Measurements from ENCODE around the gene TNFRSF19.

Gene TNFRSF19

GRCh38 chr13:23629566-23630272 is 59.5 kb downstream of the TNFRSF19 start:
- DNase-seq = no peak

- no peak for DNase-seq
Observed at GRCh38 chr13:23630349-23631093, 60.3 kb downstream of the TNFRSF19 start.

DNA sequence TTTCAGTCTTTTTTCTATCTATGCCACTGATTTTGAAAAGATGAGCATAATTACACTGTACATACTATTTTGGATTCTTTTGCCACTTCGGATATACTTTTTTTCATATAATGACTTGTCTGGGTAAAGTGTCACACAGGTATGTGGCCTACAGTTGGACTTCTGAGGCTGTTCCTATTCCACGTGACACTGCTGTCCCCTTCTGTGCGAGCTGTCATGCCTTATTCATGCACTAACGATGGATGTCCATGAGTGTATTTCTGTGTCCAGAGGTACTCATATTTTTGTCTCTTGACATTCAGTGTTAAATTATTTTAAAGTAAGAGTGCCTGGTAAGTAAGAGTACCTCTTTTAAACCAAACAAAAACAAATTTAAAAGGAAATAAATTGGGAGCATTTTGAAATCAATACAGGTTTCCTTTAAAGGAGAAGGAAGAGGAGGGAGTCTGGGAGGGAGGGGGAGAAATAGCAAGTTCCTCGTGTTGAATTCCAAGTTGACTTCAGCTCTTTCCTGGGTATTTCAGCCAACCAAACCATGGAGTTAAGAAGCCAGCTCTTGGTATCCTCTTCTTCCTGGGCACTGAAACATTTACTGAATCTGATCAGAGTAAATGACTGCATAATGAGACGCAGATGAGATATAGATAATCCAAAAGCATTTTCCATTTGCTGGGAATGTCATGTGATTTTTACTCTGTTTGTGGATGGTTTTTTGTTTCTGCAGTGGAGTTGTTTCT is 61.3 kb downstream of the TNFRSF19 start:
- DNase-seq = no peak

GRCh38 chr13:23632048-23632582 is 61.9 kb downstream of the TNFRSF19 start:
- no peak for DNase-seq

DNA sequence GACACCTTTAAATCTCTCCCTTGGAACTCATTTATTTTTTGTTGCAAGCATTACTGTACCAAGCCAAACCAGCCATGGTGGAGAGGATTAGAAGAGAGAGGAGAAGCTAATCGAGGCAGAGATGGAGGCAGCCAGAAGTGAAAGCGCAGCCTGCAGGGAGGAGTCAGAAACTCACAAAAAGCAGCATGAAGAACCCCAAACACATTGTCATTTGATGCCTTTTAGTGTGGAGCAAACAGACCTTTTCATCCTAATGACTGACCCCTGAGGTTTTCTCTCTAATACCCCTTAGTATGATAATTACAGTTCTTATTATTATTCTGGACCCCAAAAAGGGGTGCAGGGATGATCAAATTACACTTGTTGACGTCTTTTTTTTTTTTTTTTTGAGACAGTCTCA is 62.5 kb downstream of the TNFRSF19 start:
- no peak for DNase-seq

- DNase-seq = no peak
Observed at GRCh38 chr13:23634897-23635296, 64.7 kb downstream of the TNFRSF19 start.

- DNase-seq = no peak
Observed at GRCh38 chr13:23636360-23636759, 66.1 kb downstream of the TNFRSF19 start.

GRCh38 chr13:23637829-23638228 is 67.6 kb downstream of the TNFRSF19 start:
- DNase-seq = no peak

GRCh38 chr13:23639674-23640073 is 69.5 kb downstream of the TNFRSF19 start:
- no peak for DNase-seq

DNA sequence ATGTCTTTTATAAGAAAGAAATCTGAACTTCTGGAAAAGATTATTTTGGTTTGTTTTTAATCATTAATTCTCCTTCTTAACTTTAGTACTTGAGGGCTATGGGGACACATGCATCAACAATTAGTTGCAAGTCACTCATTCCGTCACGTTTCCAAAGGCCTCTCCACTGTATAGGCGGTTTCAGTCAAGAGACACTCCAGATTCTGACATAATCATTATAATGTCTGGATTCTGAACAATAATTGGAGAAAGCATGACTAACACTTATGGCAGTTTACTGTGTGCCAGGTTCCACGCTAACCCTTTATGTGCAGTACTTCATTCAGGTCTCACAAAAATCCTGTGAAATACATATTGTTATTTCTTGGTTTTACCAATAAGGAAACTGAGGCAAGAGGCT is 71.9 kb downstream of the TNFRSF19 start:
- no peak for DNase-seq

- no peak for DNase-seq
Observed at GRCh38 chr13:23643338-23644125, 73.3 kb downstream of the TNFRSF19 start.

- DNase-seq = no peak
Observed at GRCh38 chr13:23644126-23644419, 73.9 kb downstream of the TNFRSF19 start.

DNA sequence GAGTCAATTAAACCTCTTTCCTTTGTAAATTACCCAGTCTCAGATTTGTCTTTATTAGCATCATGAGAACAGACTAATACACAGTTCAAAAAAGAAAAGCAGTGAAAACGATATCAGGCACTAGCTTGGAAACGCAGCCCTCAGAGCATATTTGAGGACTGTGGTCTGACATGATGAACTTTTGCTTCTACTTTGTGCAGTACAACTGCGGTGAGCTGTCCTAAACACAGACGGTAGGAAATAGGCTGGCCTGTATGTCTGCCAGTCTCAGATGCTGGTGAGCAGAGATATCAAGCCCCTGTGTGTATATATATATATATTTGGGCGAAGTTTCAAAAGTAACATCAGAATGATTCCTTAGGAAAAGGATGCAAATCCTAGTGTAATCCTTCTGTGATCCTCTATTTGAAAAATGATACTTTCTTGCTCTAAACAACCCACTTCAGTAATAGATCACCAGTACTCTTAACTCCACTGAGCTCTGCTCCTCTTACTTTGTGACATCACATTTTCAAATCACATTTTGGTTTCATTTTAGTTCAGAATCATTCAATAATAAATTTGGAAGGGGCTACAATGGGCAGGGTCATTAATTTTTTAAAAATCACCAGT is 74.4 kb downstream of the TNFRSF19 start:
- DNase-seq = no peak

- no peak for DNase-seq
Observed at GRCh38 chr13:23645851-23646250, 75.6 kb downstream of the TNFRSF19 start.

- DNase-seq = no peak
Observed at GRCh38 chr13:23651439-23651838, 81.2 kb downstream of the TNFRSF19 start.

DNA sequence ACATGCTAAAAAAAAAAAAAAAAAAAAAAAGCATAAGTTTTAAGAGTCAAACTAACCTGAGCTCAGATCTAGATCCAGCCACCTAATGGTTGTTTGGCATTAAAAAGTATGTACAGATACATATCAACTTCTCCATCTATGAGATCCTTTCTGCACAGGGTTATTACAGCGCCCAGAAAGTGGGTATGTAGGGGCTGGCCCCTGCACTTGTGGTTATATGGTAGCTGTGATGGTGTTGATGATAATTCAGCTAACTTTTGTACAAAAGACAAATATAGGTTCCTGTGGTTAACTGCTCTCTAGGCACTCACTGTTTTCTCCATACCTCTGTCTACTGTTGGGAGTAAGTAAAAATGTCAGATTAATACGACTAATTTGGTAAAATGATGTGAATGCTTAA is 81.7 kb downstream of the TNFRSF19 start:
- no peak for DNase-seq

DNA sequence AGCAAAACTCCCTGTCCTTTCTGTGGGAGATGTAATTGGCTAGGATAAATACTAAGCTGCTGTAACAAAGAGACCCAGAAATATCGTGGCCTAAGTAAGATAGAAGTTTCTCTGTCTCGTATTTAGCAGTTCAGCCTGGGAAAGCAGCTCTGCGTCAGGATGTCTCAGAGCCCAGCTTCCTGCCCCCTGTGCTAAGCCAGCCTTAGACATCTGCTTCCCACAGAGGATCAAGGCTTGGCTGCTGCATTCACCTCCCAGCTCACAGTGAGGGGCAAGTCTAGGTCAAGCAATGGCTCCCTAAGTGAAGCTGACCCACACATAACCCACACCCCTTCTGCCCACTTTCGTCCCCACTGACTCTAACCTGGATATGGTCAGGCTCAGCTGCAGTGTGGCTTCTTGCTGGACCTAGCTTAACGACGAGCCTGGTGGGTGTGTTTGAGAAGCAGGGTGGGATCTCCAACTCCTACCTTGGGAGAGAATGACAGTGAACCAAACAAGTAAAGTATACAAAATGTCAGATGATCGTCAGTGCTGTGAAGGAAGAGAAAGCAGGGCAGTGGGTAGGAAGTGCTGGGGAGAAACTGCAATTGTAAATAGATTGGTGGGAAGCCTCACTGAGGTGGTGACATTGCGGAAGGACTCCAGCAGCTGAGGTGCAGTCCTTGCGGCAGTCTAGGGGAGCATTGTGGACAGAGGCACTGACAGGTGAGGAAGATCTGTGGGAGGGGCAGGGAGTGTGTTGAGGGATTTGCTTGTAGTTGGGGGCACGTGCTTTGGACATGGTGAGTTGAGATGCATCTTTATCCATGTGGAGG is 82.9 kb downstream of the TNFRSF19 start:
- no peak for DNase-seq

GRCh38 chr13:23654111-23655110 is 84.2 kb downstream of the TNFRSF19 start:
- DNase-seq = no peak

DNA sequence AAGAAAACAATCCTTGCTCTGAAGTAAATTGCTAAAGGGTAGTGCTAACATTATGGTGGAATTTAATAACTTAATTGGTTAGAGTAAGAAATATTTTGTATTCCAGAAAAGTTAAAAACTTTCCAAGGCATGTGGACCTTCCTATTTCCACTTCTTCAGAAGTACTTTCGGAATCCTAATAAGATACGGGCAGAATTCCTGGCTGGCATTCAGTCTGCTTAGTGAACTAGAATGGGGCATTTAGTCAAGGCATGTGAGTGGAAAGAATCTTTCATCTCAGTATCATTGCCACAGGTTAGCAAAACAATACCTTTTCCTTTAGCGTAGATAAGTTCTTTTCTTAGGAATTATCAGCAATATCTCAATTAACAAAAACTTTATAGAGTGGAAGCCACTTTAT is 85.1 kb downstream of the TNFRSF19 start:
- no peak for DNase-seq
